ELF-1 (cell line): ENCODE measurements around the gene CTDSP1.
A peak's percentile ranks its signal among the peaks of the same experiment; 100 is the strongest.

ENCODE experiments used
- DNase-seq: peaks from one replicate; pipeline ENCODE4 v3.0.0-alpha.2; 2016; ENCODE audit warnings: low read depth, low spot score

CTDSP1 gene

DNA sequence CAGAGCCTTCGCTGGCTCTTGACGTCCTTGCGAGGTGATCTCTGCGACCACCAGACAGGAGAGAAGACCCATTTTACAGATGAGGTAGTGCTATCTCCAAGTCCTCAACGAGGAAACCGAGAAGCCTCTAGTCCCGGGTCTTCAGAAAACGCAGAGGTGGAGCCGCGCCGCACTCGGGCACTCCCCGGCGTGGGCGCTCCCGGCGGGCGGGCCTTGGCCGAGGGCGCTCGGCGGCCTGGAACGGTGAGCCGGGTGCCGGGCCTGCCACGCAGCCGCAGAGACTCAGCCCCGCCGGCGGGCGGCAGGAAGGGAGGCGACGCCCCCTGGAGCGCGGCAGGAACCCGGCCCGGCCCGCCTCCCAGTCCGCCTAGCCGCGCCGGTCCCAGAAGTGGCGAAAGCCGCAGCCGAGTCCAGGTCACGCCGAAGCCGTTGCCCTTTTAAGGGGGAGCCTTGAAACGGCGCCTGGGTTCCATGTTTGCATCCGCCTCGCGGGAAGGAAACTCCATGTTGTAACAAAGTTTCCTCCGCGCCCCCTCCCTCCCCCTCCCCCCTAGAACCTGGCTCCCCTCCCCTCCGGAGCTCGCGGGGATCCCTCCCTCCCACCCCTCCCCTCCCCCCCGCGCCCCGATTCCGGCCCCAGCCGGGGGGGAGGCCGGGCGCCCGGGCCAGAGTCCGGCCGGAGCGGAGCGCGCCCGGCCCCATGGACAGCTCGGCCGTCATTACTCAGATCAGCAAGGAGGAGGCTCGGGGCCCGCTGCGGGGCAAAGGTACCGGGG lies at the start of gene CTDSP1:
Gene CTDSP1, plus strand, starts transcription at position 478 of the 776 bp plus-strand sequence. Its CDS starts 223 bp downstream, at position 701.
- peak; percentile 94 for DNase-seq

DNA sequence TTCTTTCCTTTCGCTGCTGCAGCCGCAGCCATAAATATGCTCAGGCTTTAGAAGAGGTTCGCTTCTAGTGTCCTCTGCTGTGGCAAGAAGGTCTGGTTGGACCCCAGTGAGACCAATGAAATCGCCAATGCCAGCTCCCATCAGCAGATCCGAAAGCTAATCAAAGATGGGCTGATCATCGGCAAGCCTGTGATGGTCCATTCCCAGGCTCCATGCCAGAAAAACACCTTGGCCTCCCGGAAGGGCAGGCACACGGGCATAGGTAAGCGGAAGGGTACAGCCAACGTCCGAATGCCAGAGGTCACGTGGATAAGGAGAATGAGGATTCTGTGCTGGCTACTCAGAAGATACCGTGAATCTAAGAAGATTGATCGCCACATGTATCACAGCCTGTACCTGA lies 45.6 kb upstream of the CTDSP1 start:
- no peak for DNase-seq

DNA sequence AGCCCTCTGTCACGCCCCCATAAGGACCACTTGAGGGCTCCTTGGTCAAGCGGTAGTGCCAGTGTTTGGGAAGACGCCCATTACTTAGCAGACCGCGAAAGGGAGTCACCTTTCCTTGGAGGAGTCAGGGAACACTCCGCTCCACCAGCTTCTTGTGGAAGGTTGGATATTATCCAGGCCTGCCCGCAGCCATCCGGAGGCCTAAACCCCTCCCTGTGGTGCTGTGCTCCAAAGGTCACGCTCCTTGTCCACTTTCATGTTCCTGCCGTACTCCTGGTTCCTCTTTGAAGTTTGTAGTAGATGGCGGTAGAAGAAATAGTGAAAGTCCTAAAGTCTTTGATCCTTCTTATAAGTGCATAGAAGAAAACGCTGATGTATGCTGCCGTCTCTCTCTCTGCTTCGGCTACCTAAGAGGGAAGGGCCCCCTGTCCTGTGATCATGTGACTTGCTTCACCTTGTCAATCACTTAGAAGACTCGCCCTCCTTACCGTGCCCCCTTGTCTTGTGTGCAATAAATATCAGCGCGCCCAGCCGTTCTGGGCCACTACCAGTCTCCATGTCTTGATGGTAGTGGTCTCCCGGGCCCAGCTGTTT lies 44.7 kb upstream of the CTDSP1 start:
- DNase-seq, result peak; percentile 32

- peak; percentile 69 for DNase-seq
These were observed 42.2 kb upstream of the CTDSP1 start for GRCh38 chr2:218357236-218358177.

DNA sequence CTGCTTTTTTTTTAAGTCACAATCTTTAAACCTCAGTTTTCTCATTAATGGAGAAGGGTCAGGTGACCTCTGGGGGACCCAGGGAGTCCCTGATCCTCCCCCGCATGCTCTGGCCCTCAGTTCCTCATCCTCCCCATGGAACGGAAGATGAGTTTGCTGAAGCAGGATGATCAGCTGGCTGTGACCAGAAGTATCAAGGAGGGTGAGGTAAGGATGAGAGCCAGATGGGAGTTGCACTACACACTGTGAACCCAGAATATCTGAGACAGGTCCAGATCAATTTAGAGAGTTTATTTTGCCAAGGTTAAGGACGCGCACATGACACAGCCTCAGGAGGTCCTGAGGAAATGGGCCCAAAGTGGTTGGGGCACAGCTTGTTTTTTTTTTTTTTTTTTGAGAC lies 39.2 kb upstream of the CTDSP1 start:
- DNase-seq, result no peak

DNA sequence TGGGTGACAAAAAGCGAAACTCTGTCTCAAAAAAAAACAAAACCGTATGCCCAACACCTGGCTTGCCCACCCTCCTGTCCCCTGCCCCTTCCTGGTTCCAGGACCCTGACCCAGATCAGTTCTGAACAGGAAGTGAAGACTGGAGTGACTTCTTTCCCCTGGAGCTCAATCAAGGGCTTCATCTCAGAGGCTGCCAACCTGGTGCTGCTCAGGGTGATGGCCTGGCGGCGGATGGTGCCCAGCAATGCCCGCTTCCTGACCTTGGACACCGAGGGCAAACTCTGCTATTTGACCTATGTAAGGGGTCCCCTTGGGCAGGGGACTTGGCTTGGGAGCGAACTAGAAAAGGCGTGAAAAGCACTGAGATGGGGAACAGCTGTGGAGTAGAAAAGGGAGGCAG lies 37.1 kb upstream of the CTDSP1 start:
- DNase-seq, result no peak

DNA sequence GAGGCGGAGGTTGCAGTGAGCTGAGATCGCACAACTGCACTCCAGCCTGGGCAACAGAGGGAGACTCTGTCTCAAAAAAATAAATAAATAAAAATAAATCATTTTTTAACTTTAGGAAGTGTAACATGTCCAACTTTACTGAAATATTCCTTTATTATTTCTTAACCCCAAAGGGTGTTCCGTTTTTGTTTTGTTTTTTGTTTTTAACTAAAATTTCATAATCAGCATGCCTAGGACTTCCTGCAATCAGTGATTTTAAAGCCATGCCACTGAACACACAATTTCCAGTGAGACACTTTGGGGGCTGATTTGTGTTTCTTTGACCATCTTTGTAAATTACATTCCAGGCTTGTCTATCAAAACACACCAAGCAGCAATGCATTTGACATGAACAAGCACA lies 35.9 kb upstream of the CTDSP1 start:
- no peak for DNase-seq

- DNase-seq, result no peak
These were observed 35.5 kb upstream of the CTDSP1 start for GRCh38 chr2:218364196-218364595.

DNA sequence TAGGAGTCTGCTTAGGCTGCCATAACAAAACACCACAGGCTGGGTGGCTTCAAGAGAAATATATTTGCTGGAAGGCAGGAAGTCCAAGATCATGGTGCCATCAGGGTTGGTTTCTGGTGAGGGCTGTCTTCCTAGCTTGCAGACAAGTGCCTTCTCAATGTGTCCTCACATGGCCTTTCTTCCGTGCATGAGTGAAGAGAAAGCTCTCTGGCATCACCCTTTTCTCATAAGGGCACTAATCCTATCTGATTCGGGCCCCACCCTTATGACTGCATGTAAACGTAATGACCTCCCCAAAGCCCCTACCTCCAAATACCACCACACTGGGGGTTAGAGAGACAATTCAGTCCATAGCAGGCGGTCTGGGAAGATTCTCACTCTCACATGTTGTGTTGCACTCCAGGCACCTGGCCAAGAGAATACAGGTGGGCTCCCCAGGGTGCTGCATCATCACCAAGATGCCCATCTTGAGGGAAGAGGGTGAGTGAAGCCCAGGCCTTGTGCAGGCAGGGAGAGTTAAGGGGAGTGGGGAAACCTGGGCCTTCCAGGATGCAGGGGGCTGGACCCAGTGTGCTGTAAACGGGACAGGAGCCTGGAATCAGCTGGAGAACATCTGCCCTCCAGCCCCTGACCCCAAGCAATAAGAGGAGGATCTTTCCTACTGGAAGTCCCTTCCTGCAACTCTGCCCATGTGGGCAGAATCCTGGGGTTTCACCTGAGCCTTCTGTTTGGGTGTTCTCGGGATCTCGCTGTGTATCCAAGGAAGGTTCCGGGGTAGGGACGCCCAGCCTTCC lies 32.9 kb upstream of the CTDSP1 start:
- no peak for DNase-seq

DNA sequence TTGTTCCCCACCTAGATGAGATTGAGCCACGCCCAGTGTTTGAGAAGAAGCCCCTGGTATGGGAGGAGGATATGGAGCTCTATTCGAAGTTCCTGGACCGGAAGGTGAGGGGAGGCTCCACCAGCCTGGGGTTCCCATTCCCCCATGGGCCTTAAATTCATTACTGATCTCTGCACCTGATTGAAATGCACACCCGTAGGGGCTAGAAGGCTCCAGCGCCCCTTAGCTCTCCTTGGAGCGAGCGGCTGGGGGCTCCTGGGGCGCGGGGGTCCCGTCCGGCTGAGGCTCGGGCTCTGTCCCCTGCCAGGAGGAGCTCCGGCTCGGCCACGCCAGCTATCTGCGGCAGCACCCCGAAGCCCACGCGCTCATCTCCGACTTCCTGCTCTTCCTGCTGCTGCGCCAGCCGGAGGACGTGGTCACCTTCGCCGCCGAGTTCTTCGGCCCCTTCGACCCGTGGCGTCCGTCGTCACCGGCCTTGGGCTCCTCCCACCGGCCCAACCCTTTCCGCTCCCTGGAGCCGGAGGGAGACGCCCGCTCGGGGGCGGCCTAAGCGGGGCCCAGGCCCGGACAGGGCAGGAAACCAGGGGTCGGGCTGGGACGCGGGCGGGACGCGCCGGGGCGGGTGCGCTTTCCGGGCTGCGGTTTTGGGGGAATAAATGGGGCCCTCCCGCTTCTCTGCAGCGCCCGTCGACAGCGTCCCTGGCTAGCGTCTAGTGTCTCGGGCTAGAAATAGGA lies 32.1 kb upstream of the CTDSP1 start:
- DNase-seq, result peak; percentile 82

- DNase-seq, result no peak
These were observed 31.5 kb upstream of the CTDSP1 start for GRCh38 chr2:218368150-218368528.

GRCh38 chr2:218368621-218369153 lies 31.0 kb upstream of the CTDSP1 start:
- DNase-seq, result peak; percentile 86

DNA sequence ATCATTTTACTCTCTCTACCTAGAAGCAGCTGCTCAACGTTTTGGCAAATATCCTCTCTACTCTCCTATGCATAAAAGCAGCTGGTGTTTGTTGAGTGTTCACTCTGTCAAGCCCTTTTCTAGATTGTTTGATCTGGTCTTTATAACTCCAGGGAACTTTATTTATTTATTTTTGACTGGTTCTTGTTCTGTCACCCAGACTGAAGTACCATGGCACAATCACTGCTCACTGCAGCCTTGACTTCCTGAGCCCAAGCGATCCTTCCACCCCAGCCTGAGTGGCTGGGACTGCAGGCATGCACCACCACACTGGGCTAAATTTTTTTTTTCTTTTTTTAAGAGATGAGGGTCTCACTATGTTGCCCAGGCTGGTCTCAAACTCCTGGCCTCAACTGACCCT lies 30.3 kb upstream of the CTDSP1 start:
- DNase-seq, result no peak

DNA sequence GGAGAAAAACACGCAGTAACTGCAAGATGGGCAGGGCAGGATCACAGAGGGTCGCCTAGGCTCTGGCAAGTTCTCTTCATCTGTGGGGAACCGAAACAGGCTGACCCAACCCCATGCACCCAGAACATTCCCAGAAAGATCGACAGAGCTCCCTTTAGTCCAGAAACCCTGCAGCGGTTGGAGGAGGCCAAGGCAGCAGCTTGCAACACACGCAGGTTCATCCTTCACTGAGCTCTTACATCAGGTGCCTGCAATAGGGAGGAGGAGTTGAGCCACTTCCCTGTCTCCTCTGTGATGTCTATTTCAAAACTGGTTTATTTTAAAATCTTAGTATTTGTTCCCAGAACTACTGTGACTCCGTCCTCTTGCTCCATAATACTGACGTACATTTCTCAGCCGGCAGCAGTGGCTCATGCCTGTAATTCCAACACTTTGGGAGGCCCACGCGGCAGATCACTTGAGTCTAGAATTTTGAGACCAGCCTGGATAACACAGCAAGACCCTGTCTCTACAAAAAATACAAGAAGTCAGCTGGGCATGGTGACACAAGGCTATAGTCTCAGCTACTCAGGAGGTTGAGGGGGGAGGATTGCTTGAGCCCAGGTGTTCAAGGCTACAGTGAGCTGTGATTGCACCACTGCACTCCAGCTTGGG lies 29.1 kb upstream of the CTDSP1 start:
- DNase-seq, result no peak

- DNase-seq, result no peak
These were observed 27.7 kb upstream of the CTDSP1 start for GRCh38 chr2:218371983-218372350.

GRCh38 chr2:218374795-218375194 lies 24.9 kb upstream of the CTDSP1 start:
- DNase-seq, result no peak

DNA sequence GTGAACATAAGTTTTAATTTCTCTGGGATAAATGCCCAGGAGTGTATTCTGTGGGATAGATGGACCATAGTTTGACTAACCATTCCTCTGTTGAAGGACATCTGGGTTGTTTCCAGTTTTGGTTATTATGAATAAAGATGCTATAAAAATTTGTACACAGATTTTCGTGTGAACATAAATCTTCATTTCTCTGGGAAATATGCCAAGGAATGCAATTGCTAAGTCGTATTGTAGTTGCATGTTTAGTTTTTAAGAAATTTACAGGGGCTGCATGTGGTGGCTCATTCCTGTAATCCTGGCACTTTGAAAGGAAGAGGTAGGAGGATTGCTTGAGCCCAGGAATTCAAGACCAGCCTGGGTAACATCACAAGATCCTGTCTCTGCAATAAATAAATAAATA lies 24.5 kb upstream of the CTDSP1 start:
- DNase-seq, result no peak

- DNase-seq, result no peak
These were observed 21.6 kb upstream of the CTDSP1 start for GRCh38 chr2:218378053-218378452.

DNA sequence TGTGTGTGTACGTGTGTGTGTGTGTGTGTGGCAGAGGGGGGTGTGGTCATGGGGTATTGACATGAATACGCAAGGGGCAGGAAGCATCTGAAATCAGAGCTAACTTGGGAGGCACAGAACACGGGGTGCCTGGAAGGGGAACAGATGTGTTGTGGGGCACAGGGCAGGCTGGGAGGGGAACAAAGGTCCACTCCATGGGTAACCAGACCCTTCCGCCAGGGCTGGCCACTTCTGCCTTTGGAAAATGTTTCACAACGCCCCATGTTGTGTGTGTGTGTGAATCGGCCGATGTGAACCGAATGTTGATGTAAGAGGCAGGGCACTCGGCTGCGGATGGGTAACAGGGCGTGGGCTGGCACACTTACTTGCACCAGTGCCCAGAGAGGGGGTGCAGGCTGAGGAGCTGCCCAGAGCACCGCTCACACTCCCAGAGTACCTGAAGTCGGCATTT lies 17.7 kb upstream of the CTDSP1 start, which contains the start of gene SLC11A1:
Gene SLC11A1, plus strand, starts transcription at position 358 of the 451 bp plus-strand sequence. CDS start 96 bp downstream, outside the sequence.
- no peak for DNase-seq

- no peak for DNase-seq
These were observed 16.9 kb upstream of the CTDSP1 start for GRCh38 chr2:218382785-218383184.
